ENCODE results near the gene SPRED2.

GRCh38 chr2:65331336-65332025 lies 100.9 kb downstream of the SPRED2 start:
- no peak for TF ChIP-seq EZH2 (IDR thresholded peaks at IDR 0.05)
- TF ChIP-seq POLR2AphosphoS5 (IDR thresholded peaks at IDR 0.05; ENCODE audit: borderline replicate concordance, low read depth, low read length) = no peak
- TF ChIP-seq FOXP2 (optimal IDR thresholded peaks at IDR 0.05; ENCODE audit: control extremely low read depth, extremely low read length, insufficient read depth) = no peak
